ENCODE data around the gene GOSR2.
"Not testable (repeated sequence)": the region's sequence is repeated elsewhere in the genome, so short reads cannot be mapped to it uniquely, and the experiment has no call there.

Gene GOSR2

GRCh38 chr17:46890638-46891037, 32.3 kb upstream of the GOSR2 start:
- no peak for DNase-seq (ENCODE audit: extremely low spot score, insufficient read length, low read depth)
- FAIRE-seq, result no peak

- FAIRE-seq (no peak), DNase-seq (ENCODE audit: extremely low spot score, insufficient read length, low read depth) (no peak)
Measured at GRCh38 chr17:46892192-46892703, 30.7 kb upstream of the GOSR2 start.

DNA sequence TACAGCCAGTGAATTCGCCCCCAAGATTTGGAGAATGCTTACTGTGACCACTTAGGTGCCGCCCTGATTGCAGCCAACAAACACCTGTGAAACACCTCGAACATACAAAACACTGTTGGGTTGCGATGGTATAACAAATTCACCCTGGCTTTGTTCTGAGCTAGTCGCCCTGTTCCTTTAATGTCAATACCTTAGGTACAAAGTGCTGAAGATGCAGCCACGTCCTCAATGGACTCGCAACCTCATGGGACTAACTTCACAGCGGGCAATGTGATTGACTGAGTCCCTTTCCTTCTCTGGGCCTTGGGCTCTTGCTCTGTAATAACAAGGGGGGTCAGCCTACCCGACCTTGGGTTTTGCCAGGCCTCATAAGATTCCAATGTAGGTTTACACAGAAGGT, 28.9 kb upstream of the GOSR2 start:
- FAIRE-seq (no peak), DNase-seq (ENCODE audit: extremely low spot score, insufficient read length, low read depth) (no peak)

GRCh38 chr17:46894476-46895151, 28.3 kb upstream of the GOSR2 start:
- FAIRE-seq, result no peak

GRCh38 chr17:46895171-46895570, 27.8 kb upstream of the GOSR2 start:
- DNase-seq (ENCODE audit: extremely low spot score, insufficient read length, low read depth) (no peak), FAIRE-seq (no peak)

More at GRCh38 chr17:46894476-46895151, 28.3 kb upstream of the GOSR2 start:
- DNase-seq (ENCODE audit: extremely low spot score, insufficient read length, low read depth), result no peak

- no peak for DNase-seq (ENCODE audit: extremely low spot score, insufficient read length, low read depth)
- no peak for FAIRE-seq
Measured at GRCh38 chr17:46896991-46897390, 26.0 kb upstream of the GOSR2 start.

- DNase-seq (ENCODE audit: extremely low spot score, insufficient read length, low read depth) (no peak), FAIRE-seq (no peak)
Measured at GRCh38 chr17:46898364-46898763, 24.6 kb upstream of the GOSR2 start.

- FAIRE-seq (no peak), DNase-seq (ENCODE audit: extremely low spot score, insufficient read length, low read depth) (no peak)
Measured at GRCh38 chr17:46898860-46899259, 24.1 kb upstream of the GOSR2 start.

GRCh38 chr17:46901291-46901690, 21.7 kb upstream of the GOSR2 start:
- FAIRE-seq, result no peak

DNA sequence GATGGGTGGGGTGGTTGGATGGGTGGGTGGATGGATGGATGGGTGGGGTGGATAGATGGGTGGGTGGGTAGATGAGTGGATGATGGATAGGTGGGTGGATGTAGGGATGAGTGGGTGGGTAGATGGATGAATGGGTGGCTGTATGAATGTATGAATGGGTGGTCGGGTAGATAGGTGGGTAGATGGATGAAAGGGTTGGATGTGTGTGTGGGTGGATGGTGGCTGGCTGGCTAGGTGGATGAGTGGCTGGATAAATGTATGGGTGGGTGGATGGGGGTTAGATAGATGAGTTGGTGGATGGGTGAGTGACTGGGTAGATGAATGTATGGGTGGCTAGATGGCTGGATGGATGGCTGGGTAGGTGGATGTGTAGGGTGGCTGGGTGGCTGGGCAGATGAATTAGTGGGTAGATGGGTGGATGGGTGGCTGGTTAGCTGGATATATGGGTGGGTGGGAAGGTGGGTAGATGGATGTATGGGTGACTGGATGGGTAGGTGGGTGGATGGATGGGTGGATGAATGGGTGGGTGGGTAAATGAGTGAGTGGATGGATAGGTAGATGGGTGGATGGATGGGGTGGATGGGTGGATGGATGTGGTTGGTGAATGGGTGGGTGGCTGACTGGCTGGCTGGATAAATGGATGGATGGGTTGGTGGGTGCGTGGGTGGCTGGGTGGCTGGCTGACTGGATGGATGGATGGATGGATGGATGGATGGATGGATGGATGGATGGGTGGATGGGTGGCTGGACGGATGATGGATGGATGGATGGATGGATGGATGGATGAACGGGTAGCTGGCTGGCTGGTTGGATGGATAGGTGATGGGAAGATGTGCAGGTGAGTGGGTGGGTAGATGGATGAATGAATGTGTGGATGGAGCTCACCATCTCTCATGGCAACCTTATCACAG, 18.9 kb upstream of the GOSR2 start:
- DNase-seq (ENCODE audit: extremely low spot score, insufficient read length, low read depth) (no peak), FAIRE-seq (no peak)

More at GRCh38 chr17:46901291-46901690, 21.7 kb upstream of the GOSR2 start:
- DNase-seq (ENCODE audit: extremely low spot score, insufficient read length, low read depth), result no peak

- DNase-seq (ENCODE audit: extremely low spot score, insufficient read length, low read depth), result no peak
- no peak for FAIRE-seq
Measured at GRCh38 chr17:46908068-46908737, 14.8 kb upstream of the GOSR2 start.

- DNase-seq (ENCODE audit: extremely low spot score, insufficient read length, low read depth) (no peak), FAIRE-seq (no peak)
Measured at GRCh38 chr17:46910179-46910927, 12.6 kb upstream of the GOSR2 start.

- FAIRE-seq (no peak), DNase-seq (ENCODE audit: extremely low spot score, insufficient read length, low read depth) (no peak)
Measured at GRCh38 chr17:46911311-46911710, 11.6 kb upstream of the GOSR2 start.

GRCh38 chr17:46915596-46915995, 7.4 kb upstream of the GOSR2 start:
- FAIRE-seq (no peak), DNase-seq (ENCODE audit: extremely low spot score, insufficient read length, low read depth) (no peak)

GRCh38 chr17:46916211-46916610, 6.7 kb upstream of the GOSR2 start:
- no peak for DNase-seq (ENCODE audit: extremely low spot score, insufficient read length, low read depth)
- no peak for FAIRE-seq

DNA sequence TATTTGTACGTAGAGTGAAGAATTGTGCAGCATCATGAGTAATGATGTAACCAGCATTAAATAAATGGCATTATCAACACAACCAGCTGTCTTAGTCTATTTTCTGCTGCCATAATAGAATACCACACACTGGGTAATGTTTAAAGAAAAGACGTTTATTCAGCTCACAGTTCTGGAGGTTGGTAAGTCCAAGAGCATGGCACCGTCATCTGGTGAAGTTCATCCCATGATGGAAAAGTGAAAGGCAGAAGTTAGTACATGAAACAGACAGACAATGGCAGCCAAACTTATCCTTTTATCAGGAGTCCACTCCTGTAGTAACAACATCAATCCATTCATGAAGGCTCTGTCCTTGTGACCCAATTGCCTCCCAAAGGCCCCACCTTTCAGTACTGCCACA, 6.3 kb upstream of the GOSR2 start:
- DNase-seq (ENCODE audit: extremely low spot score, insufficient read length, low read depth), result no peak
- no peak for FAIRE-seq

- FAIRE-seq (no peak), DNase-seq (ENCODE audit: extremely low spot score, insufficient read length, low read depth) (no peak)
Measured at GRCh38 chr17:46917041-46917440, 5.9 kb upstream of the GOSR2 start.

- no peak for FAIRE-seq
- DNase-seq (ENCODE audit: extremely low spot score, insufficient read length, low read depth), result no peak
Measured at GRCh38 chr17:46917516-46917915, 5.4 kb upstream of the GOSR2 start.

GRCh38 chr17:46921962-46922361, 998 bp upstream of the GOSR2 start:
- DNase-seq (ENCODE audit: extremely low spot score, insufficient read length, low read depth); FAIRE-seq: not testable (repeated sequence)

DNA sequence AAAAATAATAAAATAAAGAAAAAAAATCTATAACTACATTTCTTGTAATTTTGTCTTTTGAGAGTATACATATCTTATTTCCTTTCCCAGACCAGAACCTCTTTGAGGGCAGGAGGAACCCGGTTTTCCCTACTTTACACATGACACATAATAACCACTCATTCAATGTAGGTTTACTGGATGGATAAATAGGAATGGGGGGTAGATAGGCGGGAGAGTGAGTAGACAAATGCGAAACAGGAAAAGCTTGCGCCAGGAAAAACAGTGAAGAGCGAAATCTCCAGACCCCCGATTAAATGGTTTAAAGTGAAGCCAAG, 515 bp upstream of the GOSR2 start:
- FAIRE-seq (no peak), DNase-seq (ENCODE audit: extremely low spot score, insufficient read length, low read depth) (no peak)

Data from GM18507 (cell line).